Inferior parietal cortex (tissue), 1 donor: ENCODE results near the gene CCDC86.

Source experiments
- DNase-seq: peaks from one replicate; pipeline ENCODE4 v3.0.0-alpha.2; 2016; ENCODE audit errors: extremely low spot score

CCDC86 gene

GRCh38 chr11:60831143-60831500 is 10.8 kb upstream of the CCDC86 start:
- peak; percentile 93 for DNase-seq

- no peak for DNase-seq
Observed at GRCh38 chr11:60831501-60832079, 10.3 kb upstream of the CCDC86 start.

- no peak for DNase-seq
Observed at GRCh38 chr11:60834742-60835533, 7.0 kb upstream of the CCDC86 start.

- DNase-seq, result no peak
Observed at GRCh38 chr11:60835534-60835846, 6.4 kb upstream of the CCDC86 start.

GRCh38 chr11:60836866-60837515 is 4.9 kb upstream of the CCDC86 start:
- no peak for DNase-seq

GRCh38 chr11:60838132-60838531 is 3.8 kb upstream of the CCDC86 start:
- no peak for DNase-seq

- no peak for DNase-seq
Observed at GRCh38 chr11:60840470-60841430, 1.2 kb upstream of the CCDC86 start.

- DNase-seq, result no peak
Observed at GRCh38 chr11:60842668-60843600, 1.0 kb downstream of the CCDC86 start.

GRCh38 chr11:60844045-60844869 is 2.3 kb downstream of the CCDC86 start:
- no peak for DNase-seq

GRCh38 chr11:60844870-60845221 is 2.9 kb downstream of the CCDC86 start:
- no peak for DNase-seq

GRCh38 chr11:60845338-60845737 is 3.4 kb downstream of the CCDC86 start:
- DNase-seq, result no peak

- DNase-seq, result no peak
Observed at GRCh38 chr11:60847281-60847680, 5.4 kb downstream of the CCDC86 start.

GRCh38 chr11:60847896-60848295 is 6.0 kb downstream of the CCDC86 start:
- DNase-seq, result no peak

- no peak for DNase-seq
Observed at GRCh38 chr11:60848714-60849151, 6.8 kb downstream of the CCDC86 start.

GRCh38 chr11:60849641-60850520 is 8.0 kb downstream of the CCDC86 start:
- DNase-seq, result no peak

- DNase-seq, result no peak
Observed at GRCh38 chr11:60851327-60852104, 9.6 kb downstream of the CCDC86 start.

GRCh38 chr11:60852117-60852981 is 10.4 kb downstream of the CCDC86 start:
- no peak for DNase-seq
